Common myeloid progenitor, CD34-positive (primary cell): ENCODE data around the gene PKLR.
"Not testable (repeated sequence)": the region's sequence is repeated elsewhere in the genome, so short reads cannot be mapped to it uniquely, and the experiment has no call there.

Experiments
- CTCF ChIA-PET: fragments of 350-600 bp; sonication (Branson Sonifier 250); formaldehyde crosslinking; loops from one replicate; lab custom pipeline; 2021; ENCODE audit warnings: antibody characterized with exemption; lab: Charles Lee
- POLR2A ChIA-PET: fragments of 350-600 bp; sonication (Branson Sonifier 250); formaldehyde crosslinking; loops from one replicate; lab custom pipeline; 2021; ENCODE audit warnings: antibody characterized with exemption; lab: Charles Lee
- DNase-seq, 3 donors: peaks; one replicate each; pipeline versions ENCODE4 v3.0.0 to v3.0.0-alpha.2; 2013
- H3K27ac ChIP-seq, 2 experiments: 1 replicate in 1 of 2; 2 replicates in 1 of 2; pipeline ENCODE4 v1.7.0; 2013; ENCODE audit warnings: inconsistent platforms in 2 of 2, low read length in 2 of 2, mild to moderate bottlenecking in 2 of 2, low read depth in 1 of 2, moderate library complexity in 1 of 2; ENCODE audit not compliant: severe bottlenecking in 2 of 2, insufficient read depth in 1 of 2, poor library complexity in 1 of 2
- H3K27me3 ChIP-seq, 5 experiments: replicated peaks in 2 of 5; 1 replicate in 3 of 5; 2 replicates in 2 of 5; pipeline versions ENCODE4 v1.6.1 to v1.7.0; 2013; ENCODE audit warnings: low read length in 4 of 5, mild to moderate bottlenecking in 2 of 5, moderate library complexity in 2 of 5, inconsistent platforms in 1 of 5; ENCODE audit not compliant: insufficient read depth in 5 of 5, control insufficient read depth in 4 of 5
- H3K36me3 ChIP-seq, 4 experiments: 1 replicate in 2 of 4; 2 replicates in 2 of 4; pipeline versions ENCODE4 v1.6.1 to v1.7.0; 2013; ENCODE audit warnings: low read length in 3 of 4, control low read depth in 1 of 4, mild to moderate bottlenecking in 1 of 4; ENCODE audit not compliant: control insufficient read depth in 4 of 4, insufficient read depth in 4 of 4
- H3K4me1 ChIP-seq, 4 experiments: 1 replicate in 3 of 4; 2 replicates in 1 of 4; pipeline versions ENCODE4 v1.6.1 to v1.7.1; 2013; ENCODE audit warnings: low read length in 3 of 4, mild to moderate bottlenecking in 3 of 4, control low read depth in 1 of 4, inconsistent platforms in 1 of 4, moderate library complexity in 1 of 4; ENCODE audit not compliant: control insufficient read depth in 4 of 4, insufficient read depth in 4 of 4; ENCODE audit errors: control extremely low read depth in 1 of 4
- H3K4me3 ChIP-seq, 7 experiments: 1 replicate in 4 of 7; 2 replicates in 3 of 7; pipeline versions ENCODE4 v1.5.1 to v1.7.0; 2013; ENCODE audit warnings: mild to moderate bottlenecking in 7 of 7, low read length in 6 of 7, moderate library complexity in 6 of 7, inconsistent platforms in 2 of 7, low read depth in 2 of 7, control low read depth in 1 of 7; ENCODE audit not compliant: insufficient read depth in 4 of 7, control insufficient read depth in 1 of 7; ENCODE audit errors: extremely low read depth in 1 of 7
- H3K9me3 ChIP-seq, 5 experiments: 1 replicate in 4 of 5; 2 replicates in 1 of 5; pipeline versions ENCODE4 v1.6.1 to v1.7.1; 2013; ENCODE audit warnings: low read length in 4 of 5, mild to moderate bottlenecking in 2 of 5, inconsistent platforms in 1 of 5, low read depth in 1 of 5, moderate library complexity in 1 of 5; ENCODE audit not compliant: control insufficient read depth in 4 of 5, insufficient read depth in 2 of 5; ENCODE audit errors: control extremely low read depth in 1 of 5
- WGBS: methylation state at CpG from one replicate; pipeline ENCODE4 v1.1.5; 2013; ENCODE audit not compliant: insufficient coverage; 5-methylcytosine and 5-hydroxymethylcytosine counted together

The PKLR gene

GRCh38 chr1:155291006-155291405 lies 10.2 kb downstream of the PKLR start:
- WGBS = 94% methylated on average over 8 of the region's 10 CpGs
- H3K27ac ChIP-seq, POLR2A ChIA-PET, DNase-seq, H3K9me3 ChIP-seq, H3K36me3 ChIP-seq, H3K4me3 ChIP-seq: not testable (repeated sequence)
- Histone ChIP-seq H3K27me3 (peaks cover 0 to 35% (median 28%) of the 10 kb centered on the region in 5 experiments), H3K4me1 (peaks cover 0 to 12% (median 6%) of the 10 kb centered on the region in 4 experiments)
- CTCF ChIA-PET = interaction anchor here (0.7 to 1.5 kb wide), 2 partner anchors 13 to 40 kb away, joined by 3 read pairs; no protein-coding TSS in a partner anchor

DNA sequence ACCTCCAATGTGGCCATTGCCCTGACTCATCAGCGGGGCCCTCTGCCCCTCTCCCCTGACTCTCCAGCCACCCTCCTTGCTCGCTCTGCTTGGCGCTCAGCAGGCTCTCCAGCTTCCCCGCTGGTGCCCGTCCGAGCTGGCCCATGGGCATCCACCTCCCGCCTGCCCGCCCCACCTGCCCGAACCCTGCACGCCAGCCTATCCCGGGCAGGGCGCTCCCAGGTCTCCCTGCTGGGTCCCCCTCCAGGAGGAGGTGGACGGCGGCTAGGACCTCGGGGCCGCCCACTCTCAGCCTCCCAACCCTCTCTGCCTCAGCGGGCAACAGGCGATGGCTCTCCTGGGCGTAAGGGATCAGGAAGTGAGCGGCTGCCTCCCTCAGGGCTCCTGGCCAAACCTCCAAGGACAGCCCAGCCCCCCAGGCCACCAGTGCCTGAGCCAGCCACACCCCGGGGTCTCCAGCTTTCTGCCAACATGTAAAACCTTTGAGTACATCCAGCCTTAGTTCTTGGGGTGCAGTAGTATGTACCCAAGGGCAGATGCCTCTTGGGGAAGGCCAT lies 13.2 kb downstream of the PKLR start:
- H3K36me3 ChIP-seq = peaks cover 0 to 5% (median 1%) of the 10 kb centered on the region in 4 experiments
- H3K4me3 ChIP-seq = no peak overlapping the region
- POLR2A ChIA-PET = no interaction called here
- H3K27me3 ChIP-seq = peaks cover 0 to 8% (median 4%) of the 10 kb centered on the region in 5 experiments
- CTCF ChIA-PET = interaction anchor here (0.6 to 0.8 kb wide), 2 partner anchors 18 to 25 kb away, joined by 3 read pairs; no protein-coding TSS in a partner anchor
- DNase-seq = no peak
- no peaks in the 10 kb centered on the region for H3K9me3 ChIP-seq
- WGBS = 98% methylated on average over 17 of the region's 21 CpGs
- H3K4me1 ChIP-seq = no peaks in the 10 kb centered on the region
- no peak overlapping the region for H3K27ac ChIP-seq

DNA sequence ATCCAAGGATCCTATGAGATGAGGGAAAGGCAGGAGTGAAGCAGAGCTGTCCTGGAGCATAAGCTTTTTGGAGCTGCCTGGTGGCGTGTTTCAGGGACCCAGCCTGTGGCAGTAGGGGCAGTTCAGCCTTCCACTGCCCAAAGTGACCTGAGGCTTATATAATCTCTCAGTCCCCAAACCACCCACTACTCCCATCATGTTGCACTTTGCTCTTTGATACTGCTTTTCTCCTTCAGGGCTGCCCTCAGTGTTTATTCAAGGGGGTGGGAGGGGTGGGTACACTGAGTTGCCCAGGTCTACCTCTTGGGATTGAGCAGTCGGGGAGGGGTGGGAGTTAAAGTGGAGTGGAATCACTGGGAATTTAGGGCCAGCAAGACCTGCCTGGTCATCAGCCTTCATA lies 14.7 kb downstream of the PKLR start:
- peaks cover 0 to 5% (median 1%) of the 10 kb centered on the region in 4 experiments for H3K36me3 ChIP-seq
- no peaks in the 10 kb centered on the region for H3K9me3 ChIP-seq
- H3K27me3 ChIP-seq = no peaks in the 10 kb centered on the region
- H3K27ac ChIP-seq = no peak overlapping the region
- WGBS = 100% methylated on average over 1 of the region's 2 CpGs
- no peak for DNase-seq
- POLR2A ChIA-PET = no interaction called here
- no peak overlapping the region for H3K4me3 ChIP-seq
- CTCF ChIA-PET = interaction anchor here (0.7 to 2.5 kb wide), 3 partner anchors 20 to 36 kb away, joined by 3 to 7 read pairs (median 4); no protein-coding TSS in a partner anchor
- H3K4me1 ChIP-seq = no peaks in the 10 kb centered on the region

- ChIA-PET CTCF (interaction anchor here (0.7 to 2.5 kb wide), 4 partner anchors 9 to 35 kb away, joined by 3 to 7 read pairs (median 4); no protein-coding TSS in a partner anchor), POLR2A (no interaction called here)
- Histone ChIP-seq H3K27me3 (no peaks in the 10 kb centered on the region), H3K4me3 (no peak overlapping the region), H3K36me3 (peaks cover 0 to 5% (median 1%) of the 10 kb centered on the region in 4 experiments), H3K27ac (no peak overlapping the region), H3K4me1 (no peaks in the 10 kb centered on the region), H3K9me3 (no peaks in the 10 kb centered on the region)
- 98% methylated on average over 15 of the region's 18 CpGs for WGBS
- DNase-seq = no peak
Measured at GRCh38 chr1:155285631-155286044, 15.6 kb downstream of the PKLR start.

DNA sequence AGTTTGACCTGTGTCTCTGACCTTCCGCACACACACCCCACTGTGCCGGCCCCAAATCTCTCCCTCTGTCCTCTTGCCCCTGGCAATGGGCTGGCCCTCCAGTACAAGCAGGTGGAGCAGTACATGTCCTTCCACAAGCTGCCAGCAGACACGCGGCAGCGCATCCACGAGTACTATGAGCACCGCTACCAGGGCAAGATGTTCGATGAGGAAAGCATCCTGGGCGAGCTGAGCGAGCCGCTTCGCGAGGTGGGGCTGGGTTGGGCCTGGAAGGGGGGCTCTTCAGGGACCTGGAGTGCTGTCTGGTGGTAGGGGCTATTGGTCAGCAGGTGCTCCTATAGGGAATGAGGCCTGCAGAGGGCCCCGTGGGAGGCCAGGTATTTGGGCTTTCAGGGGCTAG lies 16.2 kb downstream of the PKLR start:
- DNase-seq = no peak
- Histone ChIP-seq H3K27me3 (no peaks in the 10 kb centered on the region), H3K27ac (no peak overlapping the region), H3K36me3 (peaks cover 0 to 5% (median 1%) of the 10 kb centered on the region in 4 experiments), H3K4me1 (no peaks in the 10 kb centered on the region), H3K9me3 (no peaks in the 10 kb centered on the region), H3K4me3 (no peak overlapping the region)
- ChIA-PET CTCF (interaction anchor here (1.1 to 2.5 kb wide), 3 partner anchors 9 to 34 kb away, joined by 4 to 7 read pairs (median 5); no protein-coding TSS in a partner anchor), POLR2A (no interaction called here)
- WGBS = 94% methylated on average over 13 of the region's 14 CpGs

- Histone ChIP-seq H3K36me3 (peaks cover 0 to 5% (median 1%) of the 10 kb centered on the region in 4 experiments), H3K27me3 (no peaks in the 10 kb centered on the region), H3K4me1 (no peaks in the 10 kb centered on the region), H3K27ac (no peak overlapping the region), H3K9me3 (no peaks in the 10 kb centered on the region), H3K4me3 (no peak overlapping the region)
- ChIA-PET POLR2A (no interaction called here), CTCF (interaction anchor here (1.4 to 1.6 kb wide), 2 partner anchors 16 to 34 kb away, joined by 3 to 5 read pairs; no protein-coding TSS in a partner anchor)
- no peak for DNase-seq
- over 99% methylated on average over 10 of the region's 12 CpGs for WGBS
Measured at GRCh38 chr1:155284476-155284875, 16.8 kb downstream of the PKLR start.

GRCh38 chr1:155282488-155283091 lies 18.6 kb downstream of the PKLR start:
- ChIA-PET CTCF (interaction anchor here (1.0 to 1.4 kb wide), 2 partner anchors 11 to 24 kb away, joined by 3 read pairs; no protein-coding TSS in a partner anchor), POLR2A (no interaction called here)
- H3K4me3 ChIP-seq = no peak overlapping the region
- H3K36me3 ChIP-seq = peaks cover 0 to 5% (median 1%) of the 10 kb centered on the region in 4 experiments
- no peaks in the 10 kb centered on the region for H3K9me3 ChIP-seq
- no peak for DNase-seq
- peaks cover 0 to 11% (median 10%) of the 10 kb centered on the region in 4 experiments for H3K4me1 ChIP-seq
- H3K27me3 ChIP-seq = no peaks in the 10 kb centered on the region
- WGBS = 96% methylated on average over 17 of the region's 29 CpGs
- no peak overlapping the region for H3K27ac ChIP-seq
